Measurements from ENCODE around the gene RPS3.

Gene RPS3

GRCh38 chr11:75431533-75432525 lies 32.5 kb downstream of the RPS3 start:
- Histone ChIP-seq H3K4me1 (ENCODE audit: insufficient read depth, low read length) (peaks cover 12% of the 10 kb centered on the region; the same call in 1 of the 2 replicates), H3K27ac (ENCODE audit: low read length) (no peak overlapping the region), H3K9me3 (ENCODE audit: insufficient read depth, low read depth, low read length) (peaks cover 11% of the 10 kb centered on the region), H3K9ac (ENCODE audit: low read depth, low read length) (no peak overlapping the region), H3K27me3 (ENCODE audit: insufficient read depth, low read length) (peaks cover 76% of the 10 kb centered on the region), H3K4me3 (ENCODE audit: low read length) (peak overlapping the region; percentile 54), H3K36me3 (ENCODE audit: insufficient read depth, low read depth, low read length) (no peaks in the 10 kb centered on the region)

- Histone ChIP-seq H3K9ac (ENCODE audit: low read depth, low read length) (no peak within 1 kb of the TSS), H3K4me1 (ENCODE audit: insufficient read depth, low read length) (peaks cover 12% of the 10 kb centered on the region; the same call in 1 of the 2 replicates), H3K9me3 (ENCODE audit: insufficient read depth, low read depth, low read length) (peaks cover 11% of the 10 kb centered on the region), H3K27ac (ENCODE audit: low read length) (no peak within 1 kb of the TSS), H3K27me3 (ENCODE audit: insufficient read depth, low read length) (peaks cover 65% of the 10 kb centered on the region), H3K4me3 (ENCODE audit: low read length) (peak within 1 kb of the TSS; percentile 54), H3K36me3 (ENCODE audit: insufficient read depth, low read depth, low read length) (no peaks in the 10 kb centered on the region)
Observed at GRCh38 chr11:75432911-75433321, 33.6 kb downstream of the RPS3 start, which contains the start of gene KLHL35. KLHL35 (minus strand) TSS chr11:75433203; CDS start chr11:75430629, 2,574 bp downstream.

- Histone ChIP-seq H3K9me3 (ENCODE audit: insufficient read depth, low read depth, low read length) (peaks cover 11% of the 10 kb centered on the region), H3K27me3 (ENCODE audit: insufficient read depth, low read length) (peaks cover 60% of the 10 kb centered on the region), H3K36me3 (ENCODE audit: insufficient read depth, low read depth, low read length) (no peaks in the 10 kb centered on the region), H3K4me3 (ENCODE audit: low read length) (peak overlapping the region; percentile 54; the same call in 1 of the 2 replicates), H3K4me1 (ENCODE audit: insufficient read depth, low read length) (peaks cover 12% of the 10 kb centered on the region; the same call in 1 of the 2 replicates), H3K27ac (ENCODE audit: low read length) (no peak overlapping the region), H3K9ac (ENCODE audit: low read depth, low read length) (no peak overlapping the region)
Observed at GRCh38 chr11:75433443-75433842, 34.1 kb downstream of the RPS3 start.

- H3K36me3 ChIP-seq (ENCODE audit: insufficient read depth, low read depth, low read length): no peaks in the 10 kb centered on the region
- peaks cover 54% of the 10 kb centered on the region for H3K27me3 ChIP-seq (ENCODE audit: insufficient read depth, low read length)
- peaks cover 12% of the 10 kb centered on the region; the same call in 1 of the 2 replicates for H3K4me1 ChIP-seq (ENCODE audit: insufficient read depth, low read length)
- no peak overlapping the region for H3K4me3 ChIP-seq (ENCODE audit: low read length)
- H3K9me3 ChIP-seq (ENCODE audit: insufficient read depth, low read depth, low read length): peaks cover 7% of the 10 kb centered on the region
- H3K9ac ChIP-seq (ENCODE audit: low read depth, low read length): no peak overlapping the region
- no peak overlapping the region for H3K27ac ChIP-seq (ENCODE audit: low read length)
Observed at GRCh38 chr11:75434051-75434450, 34.7 kb downstream of the RPS3 start.

- Histone ChIP-seq H3K9me3 (ENCODE audit: insufficient read depth, low read depth, low read length) (no peaks in the 10 kb centered on the region), H3K4me1 (ENCODE audit: insufficient read depth, low read length) (peaks cover 12% of the 10 kb centered on the region; the same call in 1 of the 2 replicates), H3K9ac (ENCODE audit: low read depth, low read length) (no peak overlapping the region)
Observed at GRCh38 chr11:75434886-75435570, 35.7 kb downstream of the RPS3 start.

GRCh38 chr11:75435571-75435925 lies 36.2 kb downstream of the RPS3 start:
- H3K9ac ChIP-seq (ENCODE audit: low read depth, low read length): no peak overlapping the region
- peaks cover 39% of the 10 kb centered on the region for H3K27me3 ChIP-seq (ENCODE audit: insufficient read depth, low read length)
- H3K36me3 ChIP-seq (ENCODE audit: insufficient read depth, low read depth, low read length): no peaks in the 10 kb centered on the region
- H3K4me1 ChIP-seq (ENCODE audit: insufficient read depth, low read length): peaks cover 11% of the 10 kb centered on the region; the same call in 1 of the 2 replicates
- H3K27ac ChIP-seq (ENCODE audit: low read length): no peak overlapping the region
- H3K9me3 ChIP-seq (ENCODE audit: insufficient read depth, low read depth, low read length): no peaks in the 10 kb centered on the region
- no peak overlapping the region for H3K4me3 ChIP-seq (ENCODE audit: low read length)

More at GRCh38 chr11:75434886-75435570, 35.7 kb downstream of the RPS3 start:
- H3K4me3 ChIP-seq (ENCODE audit: low read length): no peak overlapping the region
- no peaks in the 10 kb centered on the region for H3K36me3 ChIP-seq (ENCODE audit: insufficient read depth, low read depth, low read length)
- no peak overlapping the region for H3K27ac ChIP-seq (ENCODE audit: low read length)
- H3K27me3 ChIP-seq (ENCODE audit: insufficient read depth, low read length): peaks cover 44% of the 10 kb centered on the region

GRCh38 chr11:75436806-75437205 lies 37.5 kb downstream of the RPS3 start:
- H3K27ac ChIP-seq (ENCODE audit: low read length): no peak overlapping the region
- H3K9ac ChIP-seq (ENCODE audit: low read depth, low read length): no peak overlapping the region
- no peaks in the 10 kb centered on the region for H3K9me3 ChIP-seq (ENCODE audit: insufficient read depth, low read depth, low read length)

GRCh38 chr11:75437966-75438659 lies 38.8 kb downstream of the RPS3 start:
- Histone ChIP-seq H3K27me3 (ENCODE audit: insufficient read depth, low read length) (peaks cover 13% of the 10 kb centered on the region), H3K27ac (ENCODE audit: low read length) (no peak overlapping the region)

More at GRCh38 chr11:75436806-75437205, 37.5 kb downstream of the RPS3 start:
- Histone ChIP-seq H3K36me3 (ENCODE audit: insufficient read depth, low read depth, low read length) (no peaks in the 10 kb centered on the region), H3K4me1 (ENCODE audit: insufficient read depth, low read length) (peaks cover 7% of the 10 kb centered on the region; the same call in 1 of the 2 replicates), H3K27me3 (ENCODE audit: insufficient read depth, low read length) (peaks cover 26% of the 10 kb centered on the region), H3K4me3 (ENCODE audit: low read length) (no peak overlapping the region)

GRCh38 chr11:75439026-75439425 lies 39.7 kb downstream of the RPS3 start:
- Histone ChIP-seq H3K4me3 (ENCODE audit: low read length) (no peak overlapping the region), H3K27me3 (ENCODE audit: insufficient read depth, low read length) (peaks cover 4% of the 10 kb centered on the region), H3K36me3 (ENCODE audit: insufficient read depth, low read depth, low read length) (no peaks in the 10 kb centered on the region), H3K9ac (ENCODE audit: low read depth, low read length) (no peak overlapping the region), H3K27ac (ENCODE audit: low read length) (no peak overlapping the region), H3K9me3 (ENCODE audit: insufficient read depth, low read depth, low read length) (no peaks in the 10 kb centered on the region), H3K4me1 (ENCODE audit: insufficient read depth, low read length) (no peaks in the 10 kb centered on the region; the same call in 1 of the 2 replicates)

More at GRCh38 chr11:75437966-75438659, 38.8 kb downstream of the RPS3 start:
- H3K4me1 ChIP-seq (ENCODE audit: insufficient read depth, low read length): no peaks in the 10 kb centered on the region; the same call in 1 of the 2 replicates
- H3K36me3 ChIP-seq (ENCODE audit: insufficient read depth, low read depth, low read length): no peaks in the 10 kb centered on the region
- H3K9me3 ChIP-seq (ENCODE audit: insufficient read depth, low read depth, low read length): no peaks in the 10 kb centered on the region
- H3K4me3 ChIP-seq (ENCODE audit: low read length): no peak overlapping the region
- no peak overlapping the region for H3K9ac ChIP-seq (ENCODE audit: low read depth, low read length)

GRCh38 chr11:75439495-75440120 lies 40.3 kb downstream of the RPS3 start:
- Histone ChIP-seq H3K9ac (ENCODE audit: low read depth, low read length) (no peak overlapping the region), H3K4me1 (ENCODE audit: insufficient read depth, low read length) (no peaks in the 10 kb centered on the region; the same call in 1 of the 2 replicates)

More at GRCh38 chr11:75439495-75440120, 40.3 kb downstream of the RPS3 start:
- H3K27ac ChIP-seq (ENCODE audit: low read length): no peak overlapping the region
- H3K4me3 ChIP-seq (ENCODE audit: low read length): no peak overlapping the region
- no peaks in the 10 kb centered on the region for H3K9me3 ChIP-seq (ENCODE audit: insufficient read depth, low read depth, low read length)
- no peaks in the 10 kb centered on the region for H3K27me3 ChIP-seq (ENCODE audit: insufficient read depth, low read length)
- no peaks in the 10 kb centered on the region for H3K36me3 ChIP-seq (ENCODE audit: insufficient read depth, low read depth, low read length)
